Astrocyte (in vitro differentiated cells and primary cell): ENCODE data around the gene H1-8. TPM values are rescaled to one million over a fixed set of nuclear protein-coding genes. Genes with fewer than 3 reads are reported as not detected.

Experiments used
- DNase-seq: peaks from one replicate; pipeline ENCODE4 v3.0.0-alpha.2; 2010; ENCODE audit warnings: low read depth
- FAIRE-seq: peaks from 2 replicates; lab custom pipeline; 2011; peaks lifted over from hg19 to GRCh38; lab: Jason Lieb, UNC
- H2AFZ ChIP-seq: 2 replicates; pipeline ENCODE4 v1.6.0; 2012; ENCODE audit warnings: low read depth, low read length, inconsistent platforms
- H3K27ac ChIP-seq: 2 replicates; pipeline ENCODE4 v1.5.1; 2011; ENCODE audit warnings: low read depth, low read length, inconsistent platforms
- H3K27me3 ChIP-seq: 2 replicates; pipeline ENCODE4 v1.6.0; 2011; ENCODE audit warnings: low read length, inconsistent platforms; ENCODE audit not compliant: insufficient read depth
- H3K36me3 ChIP-seq: 2 replicates; pipeline ENCODE4 v1.5.1; 2011; ENCODE audit warnings: low read length, inconsistent platforms; ENCODE audit not compliant: insufficient read depth
- H3K4me1 ChIP-seq: 2 replicates; pipeline ENCODE4 v1.5.1; 2011; ENCODE audit warnings: low read length, inconsistent platforms; ENCODE audit not compliant: insufficient read depth
- H3K4me2 ChIP-seq: 2 replicates; pipeline ENCODE4 v1.6.0; 2012; ENCODE audit warnings: low read length, inconsistent platforms
- H3K4me3 ChIP-seq: 2 replicates; pipeline ENCODE4 v1.5.1; 2011; ENCODE audit warnings: low read depth, mild to moderate bottlenecking, low read length, inconsistent platforms; ENCODE audit not compliant: insufficient read depth
- H3K79me2 ChIP-seq: 2 replicates; pipeline ENCODE4 v1.6.0; 2012; ENCODE audit warnings: mild to moderate bottlenecking, low read length, inconsistent platforms; ENCODE audit not compliant: insufficient read depth
- H3K9ac ChIP-seq: 2 replicates; pipeline ENCODE4 v1.6.0; 2012; ENCODE audit warnings: mild to moderate bottlenecking, low read length, inconsistent platforms
- H3K9me3 ChIP-seq: 2 replicates; pipeline ENCODE4 v1.5.1; 2012; ENCODE audit warnings: low read depth, mild to moderate bottlenecking, low read length, inconsistent platforms; ENCODE audit not compliant: insufficient read depth
- H4K20me1 ChIP-seq: 2 replicates; pipeline ENCODE4 v1.6.0; 2012; ENCODE audit warnings: low read length, inconsistent platforms; ENCODE audit not compliant: insufficient read depth
- H3K27ac Mint-ChIP-seq: one replicate; pipeline ENCODE4 v1.8.0; 2021; ENCODE audit warnings: mild to moderate bottlenecking, mixed read lengths; ENCODE audit not compliant: unreplicated experiment
- H3K27me3 Mint-ChIP-seq: one replicate; pipeline ENCODE4 v1.8.0; 2021; ENCODE audit warnings: low read depth, mixed read lengths; ENCODE audit not compliant: unreplicated experiment
- H3K36me3 Mint-ChIP-seq: one replicate; pipeline ENCODE4 v1.8.0; 2021; ENCODE audit warnings: low read depth, mixed read lengths; ENCODE audit not compliant: unreplicated experiment
- H3K4me1 Mint-ChIP-seq: one replicate; pipeline ENCODE4 v1.8.0; 2021; ENCODE audit warnings: low read depth, mixed read lengths; ENCODE audit not compliant: unreplicated experiment
- H3K4me3 Mint-ChIP-seq: one replicate; pipeline ENCODE4 v1.8.0; 2021; ENCODE audit warnings: mild to moderate bottlenecking, moderate library complexity, mixed read lengths; ENCODE audit not compliant: unreplicated experiment
- H3K9me3 Mint-ChIP-seq: one replicate; pipeline ENCODE4 v1.8.0; 2021; ENCODE audit warnings: mild to moderate bottlenecking, mixed read lengths; ENCODE audit not compliant: unreplicated experiment
- CTCF ChIP-seq: IDR thresholded peaks from 2 replicates; pipeline ENCODE4 v1.5.1; 2011; ENCODE audit warnings: low read depth, mild to moderate bottlenecking, inconsistent platforms, low read length, moderate library complexity; ENCODE audit not compliant: insufficient read depth
- EZH2 ChIP-seq: IDR thresholded peaks from 2 replicates; pipeline ENCODE4 v1.6.1; 2012; ENCODE audit warnings: mild to moderate bottlenecking, low read length, inconsistent platforms; ENCODE audit not compliant: insufficient read depth
- total RNA-seq: library from RNA; stranded (reverse); gene quantifications from 2 replicates; pipeline ENCODE4 v1.2.1, GENCODE V29; 2021

Gene H1-8
- total RNA-seq, 1 donor from 2014 or later: not detected

DNA sequence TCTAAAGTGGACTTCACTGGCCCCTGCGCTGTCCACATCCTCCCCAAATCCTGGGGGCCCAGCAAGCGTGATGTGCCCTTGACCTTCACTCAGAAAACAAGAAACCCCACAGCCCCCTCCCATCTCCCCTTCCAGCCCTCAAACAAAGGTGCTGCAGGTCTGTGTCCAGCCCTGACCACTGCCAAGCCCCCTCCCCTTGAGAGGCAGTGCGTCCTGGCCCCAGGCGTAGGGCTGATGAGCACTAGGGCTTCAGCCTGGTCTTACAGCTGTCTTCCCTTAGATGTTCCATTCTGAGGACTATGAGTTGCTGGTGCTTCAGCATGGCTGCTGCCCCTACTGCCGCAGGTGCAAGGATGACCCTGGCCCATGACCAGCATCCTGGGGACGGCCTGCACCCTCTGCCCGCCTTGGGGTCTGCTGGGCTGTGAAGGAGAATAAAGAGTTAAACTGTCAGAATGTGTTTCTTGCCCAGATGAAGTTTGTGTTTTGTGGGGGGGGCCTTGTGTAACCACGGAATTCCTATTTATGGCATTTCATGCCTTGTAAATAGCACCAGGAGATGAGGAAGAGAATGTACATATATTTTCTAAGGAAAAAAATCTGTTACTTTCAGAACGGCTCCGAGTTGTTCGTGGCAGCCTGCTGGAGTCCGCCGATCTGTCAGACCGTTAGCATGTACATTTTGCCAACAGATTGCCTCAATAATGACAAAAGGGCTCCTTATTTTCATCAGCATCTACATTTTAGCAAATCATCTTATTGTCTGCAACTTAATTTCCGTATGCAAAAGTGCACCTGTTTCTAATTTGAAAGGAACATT is 22.9 kb upstream of the H1-8 start:
- Mint-ChIP-seq H3K36me3 (peaks cover 6% of the 10 kb centered on the region), H3K4me1 (no peaks in the 10 kb centered on the region), H3K9me3 (peaks cover 2% of the 10 kb centered on the region), H3K4me3 (no peak overlapping the region), H3K27ac (no peak overlapping the region), H3K27me3 (peaks cover 22% of the 10 kb centered on the region)
- DNase-seq (no peak), FAIRE-seq (no peak)
- H4K20me1 ChIP-seq: no peaks in the 10 kb centered on the region
- H3K27me3 ChIP-seq: no peaks in the 10 kb centered on the region
- H3K27ac ChIP-seq: no peak overlapping the region
- no peak for TF ChIP-seq CTCF
- no peak overlapping the region for H3K9ac ChIP-seq
- no peaks in the 10 kb centered on the region for H3K36me3 ChIP-seq
- H3K9me3 ChIP-seq: no peaks in the 10 kb centered on the region
- no peak overlapping the region for H3K4me2 ChIP-seq
- H3K79me2 ChIP-seq: no peaks in the 10 kb centered on the region
- H2AFZ ChIP-seq: no peak overlapping the region
- H3K4me1 ChIP-seq: no peaks in the 10 kb centered on the region
- no peak overlapping the region for H3K4me3 ChIP-seq

- no peak for DNase-seq
- no peak overlapping the region for H3K4me3 Mint-ChIP-seq
Measured at GRCh38 chr3:129520960-129521359, 22.0 kb upstream of the H1-8 start.

More at GRCh38 chr3:129520960-129521359, 22.0 kb upstream of the H1-8 start:
- no peaks in the 10 kb centered on the region for H3K36me3 ChIP-seq
- no peaks in the 10 kb centered on the region for H4K20me1 ChIP-seq
- no peaks in the 10 kb centered on the region for H3K4me1 ChIP-seq
- no peaks in the 10 kb centered on the region for H3K79me2 ChIP-seq
- H3K27ac ChIP-seq: no peak overlapping the region
- H3K4me3 ChIP-seq: no peak overlapping the region
- no peak overlapping the region for H2AFZ ChIP-seq
- Mint-ChIP-seq H3K36me3 (peaks cover 6% of the 10 kb centered on the region), H3K9me3 (peaks cover 2% of the 10 kb centered on the region), H3K27me3 (peaks cover 22% of the 10 kb centered on the region), H3K4me1 (no peaks in the 10 kb centered on the region), H3K27ac (no peak overlapping the region)
- H3K9ac ChIP-seq: no peak overlapping the region
- TF ChIP-seq EZH2 (no peak), CTCF (no peak)
- H3K9me3 ChIP-seq: no peaks in the 10 kb centered on the region
- H3K27me3 ChIP-seq: no peaks in the 10 kb centered on the region
- FAIRE-seq: no peak
- H3K4me2 ChIP-seq: no peak overlapping the region
